PC-9 (cell line): ENCODE results near the gene COPRS. TPM values are rescaled to one million over a fixed set of nuclear protein-coding genes. Genes with fewer than 3 reads are reported as not detected.
"Not testable (repeated sequence)": the region's sequence is repeated elsewhere in the genome, so short reads cannot be mapped to it uniquely, and the experiment has no call there.

Experiments used
- BruUV-seq: library from RNA; stranded (reverse); fragments of 400-500 nt; replicated peaks from 2 replicates; lab custom pipeline; 2021; lab: Mats Ljungman, UMichigan
- CTCF ChIA-PET: fragments of 300-600 bp; sonication (Branson Sonifier 250); formaldehyde crosslinking; loops from one replicate; lab custom pipeline; 2022; ENCODE audit warnings: antibody characterized with exemption; lab: Charles Lee
- POLR2A ChIA-PET: fragments of 300-600 bp; sonication (Branson Sonifier 250); formaldehyde crosslinking; loops from one replicate; lab custom pipeline; 2022; ENCODE audit warnings: antibody characterized with exemption; ENCODE audit not compliant: unreplicated experiment; lab: Charles Lee
- DNase-seq, 2 experiments: peaks; one replicate each; pipeline versions ENCODE4 v3.0.0 to v3.0.0-alpha.2; 2015 to 2022; ENCODE audit warnings: mixed read lengths in 1 of 2
- H2AFZ ChIP-seq: fragments of 200-600 bp; sonication (generic); 2 replicates; pipeline ENCODE4 v1.8.1; 2017; ENCODE audit warnings: antibody characterized with exemption
- H3F3A ChIP-seq: fragments of 200-600 bp; sonication (generic); 2 replicates; pipeline ENCODE4 v1.8.1; 2017; ENCODE audit warnings: antibody characterized with exemption, mild to moderate bottlenecking, low read depth; ENCODE audit not compliant: insufficient read depth
- H3K27ac ChIP-seq: fragments of 200-600 bp; sonication (generic); 2 replicates; pipeline ENCODE4 v1.6.1; 2016; ENCODE audit warnings: mixed run types
- H3K27me3 ChIP-seq: fragments of 200-600 bp; sonication (generic); 2 replicates; pipeline ENCODE4 v1.6.1; 2016; ENCODE audit warnings: low read depth, mixed run types; ENCODE audit not compliant: insufficient read depth
- H3K36me3 ChIP-seq: fragments of 200-600 bp; sonication (generic); 2 replicates; pipeline ENCODE4 v1.6.1; 2016; ENCODE audit warnings: low read depth, mixed run types
- H3K4me1 ChIP-seq: fragments of 200-600 bp; sonication (generic); replicated peaks from 2 replicates; pipeline ENCODE4 v1.6.1; 2016; ENCODE audit warnings: mixed run types; ENCODE audit not compliant: insufficient read depth
- H3K4me2 ChIP-seq: fragments of 200-600 bp; sonication (generic); 2 replicates; pipeline ENCODE4 v1.6.1; 2017; ENCODE audit warnings: mixed run types
- H3K4me3 ChIP-seq: fragments of 200-600 bp; sonication (generic); 2 replicates; pipeline ENCODE4 v1.6.1; 2016; ENCODE audit warnings: mixed run types
- H3K79me2 ChIP-seq: fragments of 200-600 bp; sonication (generic); 2 replicates; pipeline ENCODE4 v1.6.1; 2017; ENCODE audit warnings: low read depth, mixed run types
- H3K9me2 ChIP-seq: fragments of 200-600 bp; sonication (generic); 2 replicates; pipeline ENCODE4 v1.8.1; 2017; ENCODE audit warnings: mild to moderate bottlenecking; ENCODE audit not compliant: insufficient read depth
- H3K9me3 ChIP-seq: fragments of 200-600 bp; sonication (generic); 2 replicates; pipeline ENCODE4 v1.8.1; 2016; ENCODE audit warnings: low read depth; ENCODE audit not compliant: insufficient read depth
- H4K20me1 ChIP-seq: fragments of 200-600 bp; sonication (generic); 2 replicates; pipeline ENCODE4 v1.8.1; 2017; ENCODE audit not compliant: insufficient read depth
- EZH2 ChIP-seq: fragments of 200-600 bp; sonication (generic); IDR thresholded peaks from 2 replicates; pipeline ENCODE4 v1.8.0; 2017; ENCODE audit warnings: antibody characterized with exemption, low read depth
- intact Hi-C: fragments of 100-400 bp; cut with micrococcal nuclease; formaldehyde crosslinking; loops from one replicate; pipeline ENCODE4 v1.10.0; 2022; ENCODE audit not compliant: unreplicated experiment
- total RNA-seq: library from RNA; stranded (reverse); gene quantifications from 2 replicates; pipeline ENCODE4 v1.2.3, GENCODE V29; 2021
- TF ChIP-seq, protein P1 (sequence below): fragments of 200-600 bp; sonication (generic); conservative IDR thresholded peaks from 2 replicates; pipeline ENCODE4 v1.6.1; 2017; ENCODE audit warnings: mixed run types, antibody characterized with exemption, mild to moderate bottlenecking, moderate library complexity

The COPRS gene
- total RNA-seq, 1 experiment from 2014 or later = 48.3 TPM

DNA sequence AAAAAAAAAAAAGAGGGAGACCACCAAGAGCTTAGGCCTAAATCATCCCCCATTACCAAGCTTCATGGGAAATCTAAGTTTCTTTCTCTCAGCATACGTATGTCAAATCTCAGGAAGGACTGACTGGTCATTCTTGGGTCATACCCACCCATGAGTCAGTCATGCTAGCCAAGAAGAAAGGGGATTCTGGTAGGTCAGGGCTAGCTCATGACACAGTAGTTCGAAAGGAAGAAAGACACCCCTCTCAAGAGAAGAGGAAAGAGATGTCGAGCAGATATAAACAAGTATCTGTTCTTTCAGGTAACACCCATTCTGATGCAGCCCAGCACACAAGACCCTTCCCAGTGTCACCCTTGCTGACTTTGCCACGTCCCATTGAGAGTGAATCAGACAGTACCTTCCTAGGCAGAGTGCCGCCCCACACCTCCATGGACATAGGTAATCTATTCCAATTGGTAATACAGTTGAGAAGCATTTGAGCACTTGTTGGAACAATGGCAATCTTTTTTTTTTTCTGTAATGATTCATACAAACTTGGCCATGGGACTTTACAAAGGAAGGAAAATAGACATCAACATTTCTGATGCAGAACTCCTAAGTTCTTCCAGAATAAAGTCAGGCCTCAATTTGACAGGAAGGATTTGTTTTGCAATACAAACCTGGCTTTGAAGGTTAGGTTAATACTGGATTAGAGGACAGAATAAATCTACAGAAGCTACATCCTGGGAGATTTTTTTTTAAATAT lies 38.2 kb downstream of the COPRS start:
- ChIA-PET CTCF (no interaction called here), POLR2A (no interaction called here)
- H3K4me1 ChIP-seq = no peaks in the 10 kb centered on the region
- H3K9me2 ChIP-seq = no peaks in the 10 kb centered on the region
- intact Hi-C loops = loop anchor here (10.0 kb wide), 1 partner anchor 96 kb away; no protein-coding TSS in a partner anchor
- H3K79me2 ChIP-seq = no peaks in the 10 kb centered on the region
- TF ChIP-seq, protein P1, sequence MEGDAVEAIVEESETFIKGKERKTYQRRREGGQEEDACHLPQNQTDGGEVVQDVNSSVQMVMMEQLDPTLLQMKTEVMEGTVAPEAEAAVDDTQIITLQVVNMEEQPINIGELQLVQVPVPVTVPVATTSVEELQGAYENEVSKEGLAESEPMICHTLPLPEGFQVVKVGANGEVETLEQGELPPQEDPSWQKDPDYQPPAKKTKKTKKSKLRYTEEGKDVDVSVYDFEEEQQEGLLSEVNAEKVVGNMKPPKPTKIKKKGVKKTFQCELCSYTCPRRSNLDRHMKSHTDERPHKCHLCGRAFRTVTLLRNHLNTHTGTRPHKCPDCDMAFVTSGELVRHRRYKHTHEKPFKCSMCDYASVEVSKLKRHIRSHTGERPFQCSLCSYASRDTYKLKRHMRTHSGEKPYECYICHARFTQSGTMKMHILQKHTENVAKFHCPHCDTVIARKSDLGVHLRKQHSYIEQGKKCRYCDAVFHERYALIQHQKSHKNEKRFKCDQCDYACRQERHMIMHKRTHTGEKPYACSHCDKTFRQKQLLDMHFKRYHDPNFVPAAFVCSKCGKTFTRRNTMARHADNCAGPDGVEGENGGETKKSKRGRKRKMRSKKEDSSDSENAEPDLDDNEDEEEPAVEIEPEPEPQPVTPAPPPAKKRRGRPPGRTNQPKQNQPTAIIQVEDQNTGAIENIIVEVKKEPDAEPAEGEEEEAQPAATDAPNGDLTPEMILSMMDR = no peak
- TF ChIP-seq EZH2 = no peak
- no peaks in the 10 kb centered on the region for H3F3A ChIP-seq
- no TSS peak for BruUV-seq
- no peak overlapping the region for H3K27ac ChIP-seq
- no peaks in the 10 kb centered on the region for H3K36me3 ChIP-seq
- DNase-seq = no peak
- no peaks in the 10 kb centered on the region for H3K27me3 ChIP-seq
- H3K4me3 ChIP-seq = no peak overlapping the region
- H2AFZ ChIP-seq = no peak overlapping the region
- no peak overlapping the region for H3K4me2 ChIP-seq
- no peaks in the 10 kb centered on the region for H4K20me1 ChIP-seq
- H3K9me3 ChIP-seq = no peaks in the 10 kb centered on the region

DNA sequence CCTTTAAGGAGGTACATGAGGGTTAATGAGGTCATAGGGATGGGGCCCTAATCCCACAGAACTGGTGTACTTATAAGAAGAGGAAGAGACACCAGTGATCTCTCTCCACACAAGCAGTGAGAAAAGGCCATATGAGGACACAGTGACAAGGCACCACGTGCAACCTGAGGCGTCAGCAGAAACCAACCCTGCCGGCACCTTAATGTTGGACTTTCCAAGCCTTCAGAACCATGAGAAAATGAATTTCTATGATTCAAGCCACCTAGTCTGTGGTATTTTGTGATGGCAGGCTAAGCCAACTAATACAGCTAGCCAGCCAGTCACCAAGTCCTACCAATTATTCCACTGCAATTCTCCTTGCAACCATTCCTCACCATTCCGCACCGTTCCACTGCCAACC lies 39.5 kb downstream of the COPRS start:
- TF ChIP-seq, protein P1 = no peak
- TF ChIP-seq EZH2 = no peak
- Histone ChIP-seq H3K27me3 (no peaks in the 10 kb centered on the region), H2AFZ (no peak overlapping the region), H3K9me3 (no peaks in the 10 kb centered on the region), H3K4me3 (no peak overlapping the region), H3K9me2 (no peaks in the 10 kb centered on the region), H3F3A (no peaks in the 10 kb centered on the region), H3K4me2 (no peak overlapping the region), H3K79me2 (no peaks in the 10 kb centered on the region), H3K36me3 (no peaks in the 10 kb centered on the region), H4K20me1 (no peaks in the 10 kb centered on the region), H3K27ac (no peak overlapping the region), H3K4me1 (no peaks in the 10 kb centered on the region)
- ChIA-PET CTCF (no interaction called here), POLR2A (no interaction called here)
- intact Hi-C loops = no loop called here
- no TSS peak for BruUV-seq
- DNase-seq = no peak

DNA sequence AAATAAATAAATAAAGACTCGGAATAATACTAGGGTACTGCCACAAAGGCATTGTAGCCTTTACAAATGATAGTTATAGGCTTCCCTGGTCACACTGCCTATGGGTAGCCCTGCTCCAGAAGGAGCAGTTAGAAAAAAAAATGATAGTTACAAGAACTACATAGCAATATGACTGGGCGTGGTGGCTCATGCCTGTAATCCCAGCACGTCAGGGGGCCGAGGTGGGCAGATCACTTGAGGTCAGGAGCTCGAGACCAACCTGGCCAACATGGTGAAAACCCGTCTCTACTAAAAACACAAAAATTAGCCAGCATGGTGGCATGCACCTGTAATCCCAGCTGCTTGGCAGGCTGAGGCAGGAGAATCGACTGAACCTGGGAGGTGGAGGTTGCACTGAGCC lies 40.2 kb downstream of the COPRS start:
- H3K4me3 ChIP-seq, POLR2A ChIA-PET, H3K27me3 ChIP-seq, H3K4me1 ChIP-seq, H4K20me1 ChIP-seq, intact Hi-C loops, H3K9me2 ChIP-seq, H2AFZ ChIP-seq, H3K79me2 ChIP-seq, DNase-seq, H3F3A ChIP-seq, CTCF ChIA-PET, H3K4me2 ChIP-seq, H3K9me3 ChIP-seq, H3K27ac ChIP-seq, BruUV-seq, H3K36me3 ChIP-seq: not testable (repeated sequence)
